UCSD-AML1 (cell line): Measurements from ENCODE around the gene TMEM198.

Source experiments
- DNase-seq: peaks from one replicate; lab custom pipeline; 2025; ENCODE audit not compliant: unreplicated experiment; lab: John Stamatoyannopoulos, UW

TMEM198 gene, protein sequence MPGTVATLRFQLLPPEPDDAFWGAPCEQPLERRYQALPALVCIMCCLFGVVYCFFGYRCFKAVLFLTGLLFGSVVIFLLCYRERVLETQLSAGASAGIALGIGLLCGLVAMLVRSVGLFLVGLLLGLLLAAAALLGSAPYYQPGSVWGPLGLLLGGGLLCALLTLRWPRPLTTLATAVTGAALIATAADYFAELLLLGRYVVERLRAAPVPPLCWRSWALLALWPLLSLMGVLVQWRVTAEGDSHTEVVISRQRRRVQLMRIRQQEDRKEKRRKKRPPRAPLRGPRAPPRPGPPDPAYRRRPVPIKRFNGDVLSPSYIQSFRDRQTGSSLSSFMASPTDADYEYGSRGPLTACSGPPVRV

DNA sequence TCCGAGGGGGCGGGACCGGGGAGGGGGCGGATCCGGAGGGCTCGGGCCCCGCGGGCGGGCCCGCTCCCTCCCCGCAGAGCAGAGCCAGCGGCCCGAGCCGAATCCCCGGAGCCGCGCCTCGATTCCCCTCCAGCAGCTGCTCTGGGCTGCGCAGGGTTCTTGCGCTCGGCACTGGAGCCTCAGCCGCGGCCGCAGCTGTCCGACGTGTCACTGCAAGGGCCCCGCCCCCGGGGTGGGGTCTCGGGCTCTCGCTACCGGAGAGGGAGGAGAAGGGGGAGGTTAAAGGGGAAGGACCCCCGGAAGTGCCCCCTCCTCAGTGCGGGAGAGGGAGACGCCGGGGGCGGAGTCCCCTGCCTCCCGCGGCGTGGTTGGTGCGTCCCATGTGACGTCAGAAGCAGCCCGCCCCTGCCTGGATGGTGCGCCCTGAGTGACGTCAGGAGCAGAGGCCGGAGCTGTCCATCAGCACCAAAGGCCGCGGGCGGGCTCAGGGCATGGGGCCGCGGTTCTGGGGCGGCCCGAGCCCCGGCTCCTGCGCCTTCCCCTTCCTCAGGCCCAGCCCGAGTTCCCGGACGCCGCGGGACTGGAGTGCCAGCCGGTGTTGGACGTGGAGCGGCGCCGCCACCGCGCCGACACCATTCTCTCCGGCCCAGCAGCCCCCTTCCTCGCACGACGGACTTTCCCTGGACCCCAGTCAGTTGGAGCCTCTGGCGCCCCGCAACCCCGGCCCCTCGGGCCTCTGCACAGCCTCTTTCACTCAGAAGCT, at the start of gene TMEM198, which contains the start of gene CHPF:
Gene TMEM198 (plus strand): TSS at position 433 of the 763 bp plus-strand sequence. CDS start 700 bp downstream, outside the sequence.
Gene CHPF (minus strand): TSS at position 214 of the 763 bp plus-strand sequence. CDS start 271 bp downstream, outside the sequence.
- peak; percentile 98 for DNase-seq

DNA sequence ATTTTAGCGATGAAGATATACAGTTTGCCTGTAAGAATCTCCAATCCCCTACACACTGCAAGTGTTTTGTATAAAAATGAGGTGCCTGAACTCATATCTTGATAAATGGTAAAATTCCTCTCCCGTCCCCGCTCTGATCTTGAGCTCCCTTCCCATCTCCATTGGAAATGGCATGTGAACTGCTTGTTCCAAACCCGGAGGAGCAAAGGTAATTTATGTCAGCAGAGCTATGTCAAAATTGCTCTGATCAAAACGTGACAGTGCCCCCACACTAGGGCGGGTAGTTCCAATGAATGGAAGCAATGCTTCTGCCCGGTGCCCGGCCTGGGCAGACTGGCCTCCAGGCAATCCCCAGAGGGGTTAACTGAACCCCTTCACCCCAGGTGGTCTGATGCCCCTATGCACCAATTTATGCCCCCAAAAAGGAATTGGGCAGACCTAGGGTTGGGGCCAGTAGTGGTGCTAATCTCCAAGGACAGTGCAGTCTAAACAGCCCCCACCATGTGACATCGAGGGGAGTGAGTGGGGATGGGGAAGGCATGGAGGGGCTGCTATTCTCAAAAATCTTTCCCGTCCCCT, 48.8 kb upstream of the TMEM198 start:
- no peak for DNase-seq

DNA sequence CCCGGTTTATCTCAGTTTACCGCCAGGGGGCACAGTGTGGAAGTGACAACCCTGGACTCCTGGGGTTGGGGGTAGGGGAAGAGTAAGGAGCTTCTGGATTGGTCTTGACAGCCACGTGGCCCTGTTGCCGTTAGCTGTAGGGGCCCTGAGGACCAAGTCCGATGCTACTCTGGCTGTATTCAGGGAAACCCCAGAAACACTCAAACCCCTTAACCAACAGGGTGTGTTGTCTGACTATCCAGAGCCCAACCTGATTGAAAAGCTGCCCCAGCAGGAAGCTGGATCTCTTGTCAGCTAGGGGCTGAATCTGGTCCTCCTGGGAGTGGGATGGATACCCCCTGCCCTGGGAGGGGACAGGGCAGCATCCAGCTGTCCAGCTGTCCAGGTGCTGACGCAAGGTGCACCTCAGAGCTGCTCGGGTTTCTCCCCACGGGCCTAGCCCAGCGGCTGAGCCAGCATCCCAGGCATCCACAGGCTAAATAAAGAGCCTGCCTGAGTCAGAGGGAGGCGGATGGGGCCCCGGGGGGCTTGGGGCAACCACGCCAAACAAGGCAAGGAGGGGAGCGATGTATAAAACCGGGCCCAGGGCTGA, 48.2 kb upstream of the TMEM198 start:
- DNase-seq, result peak; percentile 55

DNA sequence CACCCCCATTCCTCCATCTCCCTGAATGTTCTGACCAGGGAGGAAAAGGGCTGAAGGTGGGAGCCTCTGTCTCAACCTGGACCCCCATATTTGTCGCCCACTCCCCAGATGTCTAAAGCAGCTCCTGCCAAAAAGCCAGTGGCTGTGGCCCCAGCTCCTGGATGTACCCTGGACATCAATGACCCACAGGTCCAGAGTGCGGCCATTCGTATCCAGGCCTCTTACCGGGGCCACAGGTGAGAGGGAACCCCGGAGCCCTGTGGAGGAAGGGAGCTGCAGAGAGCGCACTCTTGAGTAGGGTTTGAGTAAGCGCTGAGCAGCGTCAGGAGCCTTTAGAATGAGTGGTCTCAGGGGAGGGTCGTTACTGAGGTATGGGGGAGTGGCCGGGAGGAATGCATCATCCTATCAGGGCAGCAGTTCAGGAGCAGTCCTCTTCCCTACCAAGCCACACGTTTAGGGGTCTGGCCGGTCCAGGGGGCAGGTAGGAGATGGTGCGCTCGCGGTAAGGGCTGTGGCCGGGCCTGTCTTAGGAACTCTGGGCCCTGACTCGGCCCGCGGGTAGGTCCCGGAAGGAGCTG, 47.5 kb upstream of the TMEM198 start:
- DNase-seq, result no peak

DNA sequence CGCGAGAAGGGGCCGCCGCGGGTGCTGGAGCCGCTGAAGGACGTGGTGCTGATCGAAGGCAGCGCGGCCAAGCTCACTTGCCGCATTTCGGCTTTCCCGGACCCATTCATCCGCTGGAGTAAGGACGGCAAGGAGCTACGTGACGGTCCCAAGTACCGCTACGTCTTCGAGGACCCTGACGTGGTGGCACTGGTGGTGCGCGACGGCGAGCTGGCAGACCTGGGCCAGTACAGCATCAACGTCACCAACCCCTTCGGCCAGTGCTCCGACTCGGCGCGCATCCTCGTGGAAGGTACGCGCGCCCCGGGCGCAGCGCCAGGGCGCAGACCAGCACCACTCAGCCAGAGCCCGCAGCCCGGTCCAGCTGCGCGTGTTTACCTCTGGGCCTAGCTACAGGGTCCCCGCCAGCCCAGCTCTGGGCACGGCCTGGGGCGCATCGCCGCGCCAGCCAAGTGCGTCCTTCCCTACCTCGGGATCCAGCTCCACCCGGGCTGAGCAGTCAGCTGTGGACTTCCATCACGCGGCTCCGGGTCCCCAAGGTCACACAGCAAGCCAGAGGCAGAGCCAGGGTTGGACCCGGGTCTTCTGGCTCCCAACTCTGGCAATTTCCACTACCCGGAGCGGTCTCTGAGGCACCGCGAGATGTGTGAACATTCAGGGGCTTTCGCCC, 46.9 kb upstream of the TMEM198 start:
- DNase-seq, result no peak

DNA sequence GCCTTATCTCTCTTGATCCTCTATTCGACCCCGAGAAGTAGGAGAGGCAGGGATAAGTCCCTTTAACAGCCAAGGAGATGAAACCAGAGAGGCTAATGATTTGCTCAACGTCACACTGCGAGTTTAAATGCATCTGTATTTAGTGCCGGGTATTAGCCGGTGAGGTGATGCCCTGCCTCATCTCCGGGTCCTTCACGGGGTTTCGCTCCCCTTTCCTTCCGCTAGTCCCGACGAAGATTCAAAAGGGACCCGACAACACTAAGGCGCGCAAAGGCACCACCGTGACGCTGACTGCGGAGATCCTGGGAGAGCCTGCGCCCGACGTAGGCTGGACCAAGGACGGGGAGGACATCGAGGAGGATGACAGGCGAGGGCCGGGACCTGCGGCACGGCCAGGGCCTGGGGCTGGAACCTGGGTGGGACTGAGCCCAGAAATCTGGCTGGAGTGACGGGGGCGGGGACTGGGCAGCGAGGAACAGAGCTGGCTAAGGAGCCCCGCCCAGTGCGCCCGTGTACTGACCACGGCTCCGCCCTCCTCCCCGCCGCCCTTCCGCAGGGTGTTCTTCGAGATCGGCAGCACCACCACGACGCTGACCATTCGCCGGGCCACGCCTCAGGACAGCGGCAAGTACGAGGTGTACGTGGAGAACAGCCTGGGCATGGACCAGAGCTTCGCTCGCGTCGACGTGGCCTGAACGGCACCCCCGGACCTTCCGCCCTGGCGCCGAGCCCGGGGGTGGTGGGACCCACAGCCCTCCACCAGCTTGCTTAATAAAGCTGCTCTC, 46.1 kb upstream of the TMEM198 start:
- DNase-seq, result peak; percentile 74

DNA sequence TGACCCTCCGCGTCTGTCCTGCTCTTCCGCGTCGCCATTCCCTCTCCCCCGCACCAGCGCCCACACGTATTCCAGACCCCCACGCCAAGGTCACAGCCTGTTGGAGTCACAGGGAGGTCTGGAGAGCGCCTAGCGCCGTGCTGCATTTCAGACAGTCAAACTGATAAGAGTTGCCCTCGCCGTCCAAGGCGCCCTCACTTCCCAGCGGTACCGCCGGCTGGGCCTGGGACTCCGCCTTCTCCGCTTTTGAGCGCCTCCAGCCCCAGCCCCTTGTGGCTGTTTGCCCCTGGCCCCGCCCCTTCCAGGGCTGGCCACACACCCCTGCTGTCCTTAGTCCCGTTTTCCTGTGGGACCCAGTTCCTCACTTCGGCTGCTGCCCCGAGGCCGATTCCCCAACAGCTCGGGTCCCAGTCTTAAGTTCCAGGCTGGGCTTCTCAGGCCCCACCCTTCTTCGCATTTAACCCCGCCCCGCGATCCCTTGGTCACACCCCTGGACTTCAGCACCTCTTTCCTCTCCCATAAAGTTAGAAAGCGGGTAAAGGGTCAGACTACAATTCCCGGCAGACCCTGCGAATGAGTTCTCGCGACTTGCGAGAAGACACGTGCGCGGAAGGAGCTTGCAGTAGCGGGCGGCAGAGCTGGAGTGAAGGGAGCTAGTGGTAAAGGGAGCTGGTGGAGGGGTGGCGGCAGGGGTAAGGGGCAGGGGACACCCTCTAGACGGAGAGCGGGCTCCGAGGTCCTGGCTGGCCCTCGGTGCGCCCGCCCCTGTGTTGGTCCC, 45.4 kb upstream of the TMEM198 start, which contains the start of gene GMPPA:
Gene GMPPA (plus strand): TSS at position 612 of the 778 bp plus-strand sequence. CDS start 1,085 bp downstream, outside the sequence.
- DNase-seq, result peak; percentile 96

DNA sequence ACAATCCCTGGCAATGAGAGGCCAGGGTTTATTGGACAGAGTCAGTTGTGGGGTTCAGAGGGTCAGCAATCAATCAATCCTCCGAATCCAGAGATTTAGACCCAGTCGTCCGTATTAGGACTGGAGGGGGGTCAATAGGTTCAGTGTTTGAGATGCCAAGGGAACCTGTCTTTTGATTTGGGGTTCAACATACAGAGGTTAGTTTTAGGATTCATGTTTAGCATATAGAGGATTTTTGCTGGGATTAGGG, 44.8 kb upstream of the TMEM198 start:
- DNase-seq, result no peak

DNA sequence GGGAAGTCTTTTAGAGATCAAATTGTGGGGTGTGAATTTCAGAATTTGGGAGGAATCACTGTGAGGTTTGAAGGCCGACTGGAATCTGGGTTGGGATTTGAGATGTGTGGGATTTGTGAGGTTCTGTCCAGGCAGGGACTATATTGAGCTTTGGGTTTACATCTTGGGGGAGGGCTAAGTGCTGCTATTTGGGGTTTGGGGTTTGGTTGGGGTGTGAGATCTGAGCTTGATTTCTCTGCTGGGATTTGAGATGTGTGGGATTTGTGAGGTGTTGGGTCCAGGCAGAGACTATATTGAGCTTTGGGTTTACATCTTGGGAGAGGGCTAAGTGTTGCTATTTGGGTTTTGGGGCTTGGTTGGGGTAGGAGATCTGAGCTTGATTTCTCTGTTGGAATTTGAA, 44.3 kb upstream of the TMEM198 start:
- no peak for DNase-seq

DNA sequence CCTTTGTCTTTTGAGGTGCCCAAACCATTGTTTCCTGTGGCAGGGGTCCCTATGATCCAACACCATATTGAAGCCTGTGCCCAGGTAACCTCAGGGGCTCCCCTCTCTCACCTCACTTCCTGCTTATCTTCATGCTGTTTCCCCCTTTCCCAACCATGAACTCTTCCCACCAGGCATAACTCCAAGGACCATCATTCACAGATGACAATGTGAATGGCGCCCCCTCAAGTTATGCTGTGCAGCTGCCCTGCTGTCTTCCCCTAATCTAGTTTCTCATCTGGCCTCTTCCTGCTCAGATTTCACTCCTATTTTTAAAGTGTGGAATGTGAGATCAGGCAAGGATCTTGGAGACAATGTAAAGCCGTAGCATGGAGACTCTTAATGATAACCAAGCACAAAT, 43.7 kb upstream of the TMEM198 start:
- DNase-seq, result no peak

DNA sequence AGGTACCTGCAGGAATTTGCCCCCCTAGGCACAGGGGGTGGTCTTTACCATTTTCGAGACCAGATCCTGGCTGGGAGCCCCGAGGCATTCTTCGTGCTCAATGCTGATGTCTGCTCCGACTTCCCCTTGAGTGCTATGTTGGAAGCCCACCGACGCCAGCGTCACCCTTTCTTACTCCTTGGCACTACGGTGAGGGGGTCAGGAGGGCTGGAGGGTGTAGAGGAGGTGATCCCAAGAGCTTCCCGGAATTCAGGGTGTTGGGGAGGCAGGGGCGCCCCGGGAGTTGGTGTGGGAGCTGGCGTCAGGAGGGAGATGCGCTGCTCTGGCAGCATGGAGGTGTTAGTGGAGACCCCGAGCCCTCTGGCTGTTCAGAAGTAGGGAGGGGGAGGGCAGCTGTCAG, 42.0 kb upstream of the TMEM198 start:
- no peak for DNase-seq

DNA sequence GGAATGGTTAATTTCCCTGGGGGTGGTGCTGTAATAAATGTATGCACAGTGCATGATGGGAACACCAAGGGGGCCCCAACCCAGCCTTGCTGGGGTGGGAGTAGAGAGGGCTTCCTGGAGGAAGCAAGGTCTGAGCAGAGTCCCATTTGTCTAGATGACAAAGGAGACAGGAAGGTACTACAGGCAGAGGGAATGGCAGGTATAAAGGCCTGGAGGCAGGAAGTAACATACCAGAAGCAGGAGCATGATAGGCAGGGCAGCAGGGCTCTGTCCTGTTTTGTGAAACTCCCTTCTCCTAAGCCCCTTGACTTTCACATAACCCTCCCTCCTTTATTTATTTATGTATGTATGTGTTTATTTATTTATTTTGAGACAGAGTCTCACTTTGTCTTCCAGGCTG, 41.2 kb upstream of the TMEM198 start:
- DNase-seq, result no peak

DNA sequence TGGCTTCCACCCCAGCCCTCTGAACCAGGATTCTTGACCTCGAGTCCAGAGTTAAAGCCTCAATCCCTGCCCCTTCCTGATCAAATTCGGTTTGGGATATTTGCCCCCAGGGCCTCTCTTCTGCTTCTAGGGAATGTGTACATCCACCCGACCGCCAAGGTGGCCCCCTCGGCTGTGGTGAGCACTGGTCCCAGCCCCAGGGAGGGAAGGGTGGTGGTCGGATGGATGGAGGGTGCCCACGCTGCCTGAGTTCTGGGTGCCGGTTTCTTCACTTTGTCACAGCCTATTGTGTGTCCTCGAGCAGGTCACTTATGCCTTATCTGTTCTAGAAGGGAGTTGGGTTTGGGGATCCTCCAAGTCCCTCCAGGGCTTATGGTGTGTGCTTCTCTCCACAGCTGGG, 38.2 kb upstream of the TMEM198 start:
- DNase-seq, result no peak

DNA sequence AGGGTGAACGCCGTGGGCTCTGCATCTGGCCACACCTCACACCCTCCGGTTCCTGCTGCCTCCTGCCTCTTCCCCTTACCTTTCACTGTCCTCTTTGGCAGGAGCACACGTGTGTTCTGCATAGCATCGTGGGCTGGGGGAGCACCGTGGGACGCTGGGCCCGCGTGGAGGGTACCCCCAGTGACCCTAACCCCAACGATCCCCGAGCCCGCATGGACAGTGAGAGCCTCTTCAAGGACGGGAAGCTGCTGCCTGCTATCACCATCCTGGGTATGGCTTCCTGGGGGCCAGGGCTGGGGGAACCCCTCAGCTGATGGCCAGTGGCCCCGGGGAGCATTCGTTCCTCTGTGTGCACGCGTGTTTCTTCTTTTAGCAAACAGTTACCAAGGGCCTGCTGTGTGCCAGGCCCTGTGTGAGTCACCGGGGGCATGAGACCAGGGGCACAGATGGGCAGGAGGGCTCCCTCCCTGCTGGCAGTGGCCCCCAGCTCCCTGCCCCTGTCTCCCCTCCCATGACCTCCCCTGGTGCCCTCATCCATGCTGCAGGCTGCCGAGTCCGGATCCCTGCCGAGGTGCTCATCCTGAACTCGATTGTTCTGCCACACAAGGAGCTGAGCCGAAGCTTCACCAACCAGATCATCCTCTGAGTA, 37.6 kb upstream of the TMEM198 start:
- no peak for DNase-seq

DNA sequence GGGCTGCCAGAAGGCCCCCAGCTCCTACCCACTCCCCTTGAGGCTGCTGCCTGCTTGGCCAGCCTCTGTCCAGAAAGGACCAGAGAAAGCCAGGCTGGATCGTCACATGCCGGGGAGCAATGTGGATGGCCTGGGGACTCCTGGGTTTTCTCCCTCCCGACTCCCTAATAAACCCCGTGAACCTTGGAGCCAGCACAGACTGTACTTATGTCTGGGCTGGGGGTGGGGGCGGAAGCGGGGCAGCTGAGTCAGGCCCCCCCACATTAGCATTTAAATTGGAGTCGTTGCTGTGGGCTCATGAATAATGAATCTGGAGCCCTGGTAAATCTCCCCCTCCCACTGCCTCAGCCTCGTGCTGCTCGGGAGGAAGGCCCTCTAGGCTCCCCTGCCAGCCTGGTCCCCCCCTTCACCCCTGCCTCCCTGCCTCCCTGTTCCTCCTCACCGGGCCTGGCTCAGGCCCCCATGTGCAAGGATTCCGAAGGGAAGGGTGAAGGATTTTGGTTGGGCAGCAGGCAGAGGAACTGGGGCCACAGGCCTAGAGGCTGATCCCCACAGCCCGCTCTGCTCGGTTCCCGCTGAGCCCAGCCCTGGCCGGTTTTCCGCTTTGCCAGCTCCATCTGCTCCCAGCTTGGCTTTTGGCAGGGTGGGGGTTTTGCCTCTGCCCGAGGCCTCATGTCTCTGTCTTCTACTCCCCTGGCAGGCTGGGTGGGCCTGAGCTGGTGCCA, 36.9 kb upstream of the TMEM198 start:
- no peak for DNase-seq

DNA sequence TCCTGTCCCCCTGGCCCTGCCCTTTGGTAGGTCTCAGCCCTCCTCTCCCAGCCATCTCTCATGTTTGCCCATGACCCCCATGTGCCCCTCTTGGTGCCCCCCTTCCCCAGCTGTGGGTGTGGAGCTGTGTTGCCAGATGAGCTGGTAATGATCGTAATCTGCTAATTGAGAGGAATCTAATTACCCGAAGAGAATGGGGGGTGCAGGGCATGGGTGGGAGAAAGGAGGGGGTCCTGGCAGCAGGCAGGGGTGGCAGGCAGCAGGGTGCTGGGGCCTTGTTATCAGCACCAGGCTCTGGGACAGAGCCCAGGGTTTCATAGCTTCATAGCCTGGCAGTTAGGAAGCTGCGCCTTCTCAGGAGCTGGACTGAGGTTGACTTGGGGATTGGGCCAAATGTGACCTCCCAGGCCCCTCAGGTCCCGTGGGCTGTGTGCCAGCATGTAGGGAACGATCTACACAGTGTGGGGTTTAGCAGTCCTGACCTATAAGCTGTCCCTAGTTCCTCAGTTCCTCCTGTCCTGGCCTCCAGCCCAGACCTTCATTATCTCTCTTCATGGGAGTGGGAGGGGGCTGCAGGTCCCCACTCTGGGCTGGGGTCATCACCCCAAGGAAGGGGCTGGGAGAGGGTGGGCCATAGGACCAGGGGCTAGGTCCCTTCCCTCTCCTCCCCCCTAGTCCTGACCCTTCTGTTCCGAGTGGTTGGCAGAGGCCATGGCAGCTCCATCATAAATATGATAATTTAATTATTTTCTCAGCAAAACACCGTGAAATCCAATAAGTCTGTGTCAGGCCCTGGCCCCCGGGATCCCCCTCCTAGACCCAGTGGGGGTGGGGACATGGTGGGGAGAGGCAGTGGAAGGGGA, 36.0 kb upstream of the TMEM198 start:
- no peak for DNase-seq

DNA sequence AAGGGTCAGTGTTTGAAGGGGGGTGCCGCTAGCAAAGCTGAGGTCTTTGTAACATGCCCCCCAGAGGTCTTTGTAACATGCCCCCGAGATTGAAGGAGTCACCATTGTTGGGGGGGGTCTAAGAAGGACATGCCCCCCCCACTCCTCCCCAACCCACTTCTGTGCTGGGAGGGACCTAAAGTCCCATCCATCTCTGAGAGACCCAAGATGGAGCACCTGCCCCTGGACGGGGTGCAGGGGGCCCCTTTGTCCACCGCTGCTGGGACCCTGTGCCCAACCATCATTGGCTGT, 35.4 kb upstream of the TMEM198 start:
- DNase-seq, result no peak
